Panc1 (cell line): Measurements from ENCODE around the gene OR9A2.

Experiments used
- CTCF ChIP-seq: fragments of 450-650 bp; IDR thresholded peaks from 2 replicates; pipeline ENCODE4 v1.5.1; 2017; ENCODE audit warnings: mild to moderate bottlenecking
- POLR2AphosphoS5 ChIP-seq: IDR thresholded peaks from 2 replicates; pipeline ENCODE4 v1.6.1; 2012; ENCODE audit warnings: mild to moderate bottlenecking, low read depth, low read length, moderate library complexity
- REST ChIP-seq, 2 experiments: IDR thresholded peaks; 2 replicates each; pipeline ENCODE4 v1.6.1; 2011 to 2012; ENCODE audit warnings: low read depth in 2 of 2, control low read depth in 1 of 2, low read length in 1 of 2, mild to moderate bottlenecking in 1 of 2, moderate library complexity in 1 of 2; ENCODE audit not compliant: insufficient read depth in 1 of 2

DNA sequence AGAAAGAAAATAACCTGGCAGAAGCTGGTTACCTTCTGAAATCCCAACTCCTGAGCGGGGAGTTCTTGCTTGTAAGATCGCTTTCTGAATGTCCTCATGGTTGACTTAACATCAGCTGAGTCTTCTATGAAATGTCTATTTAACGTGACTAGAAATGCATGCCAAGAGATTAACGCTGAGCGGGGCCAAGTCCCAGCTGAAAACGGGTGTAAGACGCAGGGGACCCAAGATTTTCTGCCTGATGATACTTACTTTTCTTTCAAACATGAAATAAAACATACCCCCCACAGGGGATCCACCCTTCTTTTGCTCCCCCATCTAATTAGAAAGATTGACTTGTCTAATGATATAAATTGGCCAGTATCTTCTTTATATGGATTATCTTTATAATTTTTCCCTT lies 14.9 kb downstream of the OR9A2 start:
- TF ChIP-seq CTCF (no peak), POLR2AphosphoS5 (no peak), REST (IDR thresholded peaks at IDR 0.05; ENCODE audit: insufficient read depth in 1 of 2, low read depth in 2 of 2, low read length in 1 of 2) (no peak)
